Endothelial cell of umbilical vein (primary cell): Measurements from ENCODE around the gene LIPM. TPM values are rescaled to one million over a fixed set of nuclear protein-coding genes. Genes with fewer than 3 reads are reported as not detected.

Experiments
- BruUV-seq: library from RNA; stranded (reverse); fragments of 400-500 nt; replicated peaks from 2 replicates; lab custom pipeline; 2021; lab: Mats Ljungman, UMichigan
- CTCF ChIA-PET: fragments of 300-600, 350-600 bp; sonication (Branson Sonifier 250); formaldehyde crosslinking; loops from one replicate; lab custom pipeline; 2021; ENCODE audit warnings: antibody characterized with exemption, inconsistent platforms; lab: Charles Lee
- POLR2A ChIA-PET: fragments of 300-600, 350-600 bp; sonication (Branson Sonifier 250); formaldehyde crosslinking; loops from one replicate; lab custom pipeline; 2021; ENCODE audit warnings: antibody characterized with exemption, inconsistent platforms; lab: Charles Lee
- DNase-seq: peaks from one replicate; pipeline ENCODE4 v3.0.0-alpha.2; 2011; ENCODE audit warnings: low read depth, low spot score
- FAIRE-seq: peaks from 2 replicates; lab custom pipeline; 2011; peaks lifted over from hg19 to GRCh38; lab: Jason Lieb, UNC
- H2AFZ ChIP-seq: 2 replicates; pipeline ENCODE4 v1.6.0; 2012; ENCODE audit warnings: low read depth, low read length, control low read depth, inconsistent platforms
- H3K27ac ChIP-seq: 2 replicates; pipeline ENCODE4 v1.5.1; 2011; ENCODE audit warnings: low read depth, mild to moderate bottlenecking, control low read depth, low read length, moderate library complexity; ENCODE audit not compliant: insufficient read depth
- H3K27me3 ChIP-seq, 2 experiments: 2 replicates each; pipeline versions ENCODE4 v1.6.0 to v1.6.1; 2011; ENCODE audit warnings: low read length in 2 of 2, mixed read lengths in 1 of 2; ENCODE audit not compliant: control insufficient read depth in 2 of 2, insufficient read depth in 2 of 2
- H3K36me3 ChIP-seq, 2 experiments: 2 replicates in 1 of 2; 3 replicates in 1 of 2; pipeline ENCODE4 v1.5.1; 2011; ENCODE audit warnings: low read length in 2 of 2, mild to moderate bottlenecking in 1 of 2, moderate library complexity in 1 of 2; ENCODE audit not compliant: control insufficient read depth in 2 of 2, insufficient read depth in 2 of 2; ENCODE audit errors: extremely low read depth in 1 of 2
- H3K4me1 ChIP-seq: 3 replicates; pipeline ENCODE4 v1.5.1; 2011; ENCODE audit warnings: mild to moderate bottlenecking, low read length; ENCODE audit not compliant: control insufficient read depth, insufficient read depth; ENCODE audit errors: extremely low read depth
- H3K4me2 ChIP-seq: 2 replicates; pipeline ENCODE4 v1.6.1; 2011; ENCODE audit warnings: low read length, control low read depth, mixed read lengths; ENCODE audit not compliant: insufficient read depth
- H3K4me3 ChIP-seq, 3 experiments: fragments of 200-600 bp in 1 of 3; sonication (generic), shearing (Covaris generic) in 1 of 3; replicated peaks in 1 of 3; 2 replicates each; pipeline ENCODE4 v1.5.1; 2011 to 2016; ENCODE audit warnings: control low read depth in 3 of 3, low read length in 3 of 3, mild to moderate bottlenecking in 2 of 3, inconsistent platforms in 1 of 3, low read depth in 1 of 3, moderate library complexity in 1 of 3; ENCODE audit not compliant: insufficient read depth in 1 of 3
- H3K79me2 ChIP-seq: 2 replicates; pipeline ENCODE4 v1.6.0; 2012; ENCODE audit warnings: low read length, inconsistent platforms; ENCODE audit not compliant: control insufficient read depth, insufficient read depth
- H3K9ac ChIP-seq: replicated peaks from 2 replicates; pipeline ENCODE3; 2011; ENCODE audit warnings: low read length, control low read depth; ENCODE audit not compliant: insufficient read depth; ENCODE audit errors: extremely low read depth
- H3K9me1 ChIP-seq: replicated peaks from 3 replicates; pipeline ENCODE4 v1.6.0; 2011; ENCODE audit warnings: mild to moderate bottlenecking, low read length; ENCODE audit not compliant: control insufficient read depth, insufficient read depth; ENCODE audit errors: extremely low read depth
- H3K9me3 ChIP-seq: replicated peaks from 2 replicates; pipeline ENCODE4 v1.5.1; 2012; ENCODE audit warnings: low read length, inconsistent platforms; ENCODE audit not compliant: control insufficient read depth, insufficient read depth
- H4K20me1 ChIP-seq: replicated peaks from 2 replicates; pipeline ENCODE3; 2011; ENCODE audit warnings: mild to moderate bottlenecking, low read length; ENCODE audit not compliant: control insufficient read depth, insufficient read depth; ENCODE audit errors: extremely low read depth
- EZH2 ChIP-seq: IDR thresholded peaks from 2 replicates; pipeline ENCODE4 v1.6.1; 2012; ENCODE audit warnings: borderline replicate concordance, low read depth, mild to moderate bottlenecking, moderate library complexity, low read length, inconsistent platforms; ENCODE audit not compliant: severe bottlenecking
- FOS ChIP-seq: IDR thresholded peaks from 2 replicates; pipeline ENCODE4 v1.6.1; 2011; ENCODE audit warnings: mild to moderate bottlenecking, low read length, moderate library complexity, borderline replicate concordance; ENCODE audit not compliant: insufficient read depth
- GATA2 ChIP-seq: IDR thresholded peaks from 2 replicates; pipeline ENCODE4 v1.7.0; 2011; ENCODE audit warnings: low read depth, mild to moderate bottlenecking, moderate library complexity, mixed read lengths, low read length; ENCODE audit not compliant: insufficient read length, insufficient read depth
- JUN ChIP-seq: IDR thresholded peaks from 2 replicates; pipeline ENCODE4 v1.6.1; 2011; ENCODE audit warnings: borderline replicate concordance, low read depth; ENCODE audit not compliant: insufficient read length, insufficient read depth
- MYC ChIP-seq: IDR thresholded peaks from one replicate; pipeline ENCODE4 v1.6.1; 2011; ENCODE audit warnings: mild to moderate bottlenecking, low read depth, low read length
- POLR2A ChIP-seq: IDR thresholded peaks from 2 replicates; pipeline ENCODE4 v1.6.1; 2012; ENCODE audit warnings: low read depth, mild to moderate bottlenecking, control low read depth, low read length
- POLR2AphosphoS5 ChIP-seq: IDR thresholded peaks from 2 replicates; pipeline ENCODE4 v1.6.1; 2012; ENCODE audit warnings: low read depth, mild to moderate bottlenecking, control low read depth, low read length, moderate library complexity; ENCODE audit not compliant: insufficient read depth
- dilution Hi-C: fragments of 300-500 bp; cut with MboI; formaldehyde crosslinking; loops from one replicate; pipeline ENCODE4 v1.15.0; 2019; ENCODE audit warnings: low sequenced_read_pairs; ENCODE audit not compliant: extremely low pct_ligation_motif_present
- intact Hi-C: fragments of 100-400 bp; cut with micrococcal nuclease; formaldehyde crosslinking; loops from one replicate; pipeline ENCODE4 v1.10.0; 2022
- polyA plus RNA-seq, 4 experiments: library from polyadenylated mRNA; depleted of rRNA in 3 of 4; stranded (reverse) in 3 of 4; unstranded in 1 of 4; fragments of >200 nt; gene quantifications; 2 replicates each; pipeline versions ENCODE4 v1.2.1 to v1.2.3, GENCODE V29; 2011 to 2012; ENCODE audit warnings: missing spikeins in 1 of 4
- total RNA-seq: library from RNA; stranded (reverse); gene quantifications from 2 replicates; pipeline ENCODE4 v1.2.3, GENCODE V29; 2021
- TF ChIP-seq, protein P1 (sequence below): IDR thresholded peaks from 2 replicates; pipeline ENCODE4 v1.6.1; 2011; ENCODE audit not compliant: insufficient read depth, insufficient read length
- TF ChIP-seq, protein P2 (sequence below), 2 donors: IDR thresholded peaks; 1 replicate in 1 of 2; 2 replicates in 1 of 2; pipeline ENCODE4 v1.5.1; 2011; ENCODE audit warnings: low read length in 2 of 2, mild to moderate bottlenecking in 2 of 2, moderate library complexity in 2 of 2, control low read depth in 1 of 2, inconsistent platforms in 1 of 2, low read depth in 1 of 2; ENCODE audit not compliant: insufficient read depth in 1 of 2; ENCODE audit errors: extremely low read depth in 1 of 2

The LIPM gene
- total and polyA plus RNA-seq, 2 donors (not counting 3 experiments of a cell fraction or from before 2014, with no cell fraction given): not detected

DNA sequence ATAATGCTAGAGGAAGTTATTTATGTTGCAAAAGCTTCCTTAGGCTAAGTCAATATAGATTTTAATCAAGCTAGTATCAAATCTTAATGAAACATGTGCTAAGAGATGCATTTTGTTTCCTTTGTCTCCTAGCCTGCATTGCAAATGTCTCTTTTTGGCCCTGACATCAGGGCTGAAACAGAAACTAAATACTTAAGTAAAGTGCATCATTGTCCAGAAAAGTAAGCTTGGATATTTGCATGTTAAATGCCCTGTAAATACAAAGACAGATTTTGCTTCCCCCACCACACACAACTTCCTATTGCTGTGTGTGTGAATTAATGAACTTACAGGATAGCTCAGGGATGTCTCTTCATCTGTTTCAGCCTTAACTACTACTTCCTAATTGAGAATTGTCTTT lies 67.6 kb downstream of the LIPM start:
- Histone ChIP-seq H3K27ac (no peak overlapping the region), H4K20me1 (no peaks in the 10 kb centered on the region), H3K4me2 (no peak overlapping the region), H3K9ac (no peak overlapping the region), H3K9me3 (no peaks in the 10 kb centered on the region), H3K4me1 (no peaks in the 10 kb centered on the region), H3K9me1 (no peaks in the 10 kb centered on the region), H3K36me3 (no peaks in the 10 kb centered on the region), H3K4me3 (no peak overlapping the region), H2AFZ (no peak overlapping the region), H3K79me2 (no peaks in the 10 kb centered on the region), H3K27me3 (peaks cover 0 to 13% of the 10 kb centered on the region in 2 experiments)
- no peak for FAIRE-seq
- ChIA-PET CTCF (interaction anchor here (0.7 to 2.2 kb wide), 9 partner anchors 9 to 117 kb away, joined by 3 to 9 read pairs (median 4); partner anchors contain the start of gene STAMBPL1), POLR2A (no interaction called here)
- no TSS peak for BruUV-seq
- intact Hi-C loops (no loop called here), dilution Hi-C loops (no loop called here)
- no peak for DNase-seq
- no peak for TF ChIP-seq FOS
- no peak for TF ChIP-seq EZH2
- TF ChIP-seq, protein P1, sequence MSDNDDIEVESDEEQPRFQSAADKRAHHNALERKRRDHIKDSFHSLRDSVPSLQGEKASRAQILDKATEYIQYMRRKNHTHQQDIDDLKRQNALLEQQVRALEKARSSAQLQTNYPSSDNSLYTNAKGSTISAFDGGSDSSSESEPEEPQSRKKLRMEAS: no peak
- no peak for TF ChIP-seq JUN
- no peak for TF ChIP-seq POLR2AphosphoS5
- no peak for TF ChIP-seq POLR2A
- TF ChIP-seq, protein P2, sequence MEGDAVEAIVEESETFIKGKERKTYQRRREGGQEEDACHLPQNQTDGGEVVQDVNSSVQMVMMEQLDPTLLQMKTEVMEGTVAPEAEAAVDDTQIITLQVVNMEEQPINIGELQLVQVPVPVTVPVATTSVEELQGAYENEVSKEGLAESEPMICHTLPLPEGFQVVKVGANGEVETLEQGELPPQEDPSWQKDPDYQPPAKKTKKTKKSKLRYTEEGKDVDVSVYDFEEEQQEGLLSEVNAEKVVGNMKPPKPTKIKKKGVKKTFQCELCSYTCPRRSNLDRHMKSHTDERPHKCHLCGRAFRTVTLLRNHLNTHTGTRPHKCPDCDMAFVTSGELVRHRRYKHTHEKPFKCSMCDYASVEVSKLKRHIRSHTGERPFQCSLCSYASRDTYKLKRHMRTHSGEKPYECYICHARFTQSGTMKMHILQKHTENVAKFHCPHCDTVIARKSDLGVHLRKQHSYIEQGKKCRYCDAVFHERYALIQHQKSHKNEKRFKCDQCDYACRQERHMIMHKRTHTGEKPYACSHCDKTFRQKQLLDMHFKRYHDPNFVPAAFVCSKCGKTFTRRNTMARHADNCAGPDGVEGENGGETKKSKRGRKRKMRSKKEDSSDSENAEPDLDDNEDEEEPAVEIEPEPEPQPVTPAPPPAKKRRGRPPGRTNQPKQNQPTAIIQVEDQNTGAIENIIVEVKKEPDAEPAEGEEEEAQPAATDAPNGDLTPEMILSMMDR (IDR thresholded peaks at IDR 0.05; ENCODE audit: extremely low read depth in 1 of 2, insufficient read depth in 1 of 2, low read depth in 1 of 2, low read length in 2 of 2): no peak
- no peak for TF ChIP-seq GATA2
- no peak for TF ChIP-seq MYC

Other genes starting within 250 kb of the LIPM start
- 2.5 and 3.6 TPM in 2 replicates for gene RNLS, start 219.4 kb upstream of the LIPM start, total RNA-seq
- gene RNLS, start 219.4 kb upstream of the LIPM start, polyA plus RNA-seq: 3.5 and 4.6 TPM in 2 replicates
- 0.09 TPM in 1 of 2 replicates, not detected in the other for gene LIPJ, start 216.0 kb upstream of the LIPM start, total RNA-seq
- not detected in 2 replicates for gene LIPJ, start 216.0 kb upstream of the LIPM start, polyA plus RNA-seq
- not detected in 2 replicates for gene LIPF, start 138.3 kb upstream of the LIPM start, total RNA-seq
- gene LIPF, start 138.3 kb upstream of the LIPM start, polyA plus RNA-seq: not detected in 2 replicates
- not detected in 2 replicates for gene LIPK, start 96.5 kb upstream of the LIPM start, total RNA-seq
- gene LIPK, start 96.5 kb upstream of the LIPM start, polyA plus RNA-seq: not detected in 2 replicates
- not detected in 2 replicates for gene LIPN, start 42.7 kb upstream of the LIPM start, total RNA-seq
- not detected in 2 replicates for gene LIPN, start 42.7 kb upstream of the LIPM start, polyA plus RNA-seq
- gene ANKRD22, start 49.1 kb downstream of the LIPM start, total RNA-seq: not detected in 2 replicates
- not detected in 2 replicates for gene ANKRD22, start 49.1 kb downstream of the LIPM start, polyA plus RNA-seq
- gene STAMBPL1, start 77.5 kb downstream of the LIPM start, total RNA-seq: 1.0 and 1.8 TPM in 2 replicates
- gene STAMBPL1, start 77.5 kb downstream of the LIPM start, polyA plus RNA-seq: 0.70 and 0.84 TPM in 2 replicates
- 9.7 and 13.0 TPM in 2 replicates for gene ACTA2, start 150.0 kb downstream of the LIPM start, total RNA-seq
- 6.3 and 7.0 TPM in 2 replicates for gene ACTA2, start 150.0 kb downstream of the LIPM start, polyA plus RNA-seq
- 6.0 and 6.1 TPM in 2 replicates for gene FAS, start 188.1 kb downstream of the LIPM start, total RNA-seq
- 1.7 and 2.0 TPM in 2 replicates for gene FAS, start 188.1 kb downstream of the LIPM start, polyA plus RNA-seq